GM06990 (cell line): Measurements from ENCODE around the gene ANKRD33B.
A peak's percentile ranks its signal among the peaks of the same experiment; 100 is the strongest.

Experiments
- DNase-seq: peaks from one replicate; pipeline ENCODE4 v3.0.0-alpha.2; 2011; ENCODE audit not compliant: insufficient read length; ENCODE audit errors: extremely low read depth
- H3K27me3 ChIP-seq: replicated peaks from 2 replicates; pipeline ENCODE4 v1.6.0; 2011; ENCODE audit warnings: low read length; ENCODE audit not compliant: control insufficient read depth, insufficient read depth
- H3K36me3 ChIP-seq: 2 replicates; pipeline ENCODE4 v1.5.1; 2011; ENCODE audit warnings: low read length; ENCODE audit not compliant: control insufficient read depth, insufficient read depth
- H3K4me3 ChIP-seq: replicated peaks from 2 replicates; pipeline ENCODE4 v1.5.1; 2011; ENCODE audit warnings: low read depth, mild to moderate bottlenecking, control low read depth, low read length
- TF ChIP-seq, protein P1 (sequence below): IDR thresholded peaks from 2 replicates; pipeline ENCODE4 v1.5.1; 2011; ENCODE audit warnings: low read length, control low read depth, mild to moderate bottlenecking, inconsistent platforms; ENCODE audit not compliant: insufficient read depth, poor library complexity, severe bottlenecking

The ANKRD33B gene

DNA sequence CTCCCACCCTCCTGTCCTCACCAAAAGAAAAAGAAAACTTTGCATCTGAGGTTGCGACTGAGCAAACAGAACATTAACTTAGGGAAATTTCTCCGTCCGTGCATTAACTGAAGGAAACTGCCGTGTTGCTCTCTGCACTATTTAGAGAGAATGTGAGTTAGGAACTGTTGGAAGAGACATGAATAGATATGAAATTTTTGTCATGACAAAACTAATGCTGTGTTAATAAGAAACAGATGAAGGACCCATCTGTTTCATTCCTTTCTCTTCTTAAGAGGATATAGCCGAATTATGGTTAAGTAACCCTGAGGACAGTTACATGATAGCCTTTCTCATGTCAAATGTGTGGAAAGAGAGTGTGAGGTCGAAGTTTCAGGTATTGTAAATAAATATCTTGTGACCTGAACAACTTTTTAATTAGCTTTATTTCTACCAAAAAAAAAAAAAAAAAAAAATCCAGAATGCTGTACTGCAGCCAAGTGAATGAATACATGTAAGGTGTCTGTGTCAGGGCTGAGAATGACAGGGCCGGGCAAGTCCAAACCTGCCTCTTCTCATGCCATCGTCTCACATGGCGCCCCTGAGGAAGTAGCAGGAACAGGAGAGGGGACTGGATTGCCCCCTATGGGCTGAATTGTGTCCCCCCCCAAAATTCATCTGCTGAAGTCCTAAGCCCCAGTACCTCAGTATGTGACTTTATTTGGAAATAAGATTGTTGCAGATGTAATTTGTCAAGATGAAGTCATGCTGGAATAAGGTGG is 35.6 kb upstream of the ANKRD33B start:
- no peak overlapping the region for H3K4me3 ChIP-seq
- H3K27me3 ChIP-seq, result no peaks in the 10 kb centered on the region
- no peak for DNase-seq
- no peaks in the 10 kb centered on the region for H3K36me3 ChIP-seq
- TF ChIP-seq, protein P1, sequence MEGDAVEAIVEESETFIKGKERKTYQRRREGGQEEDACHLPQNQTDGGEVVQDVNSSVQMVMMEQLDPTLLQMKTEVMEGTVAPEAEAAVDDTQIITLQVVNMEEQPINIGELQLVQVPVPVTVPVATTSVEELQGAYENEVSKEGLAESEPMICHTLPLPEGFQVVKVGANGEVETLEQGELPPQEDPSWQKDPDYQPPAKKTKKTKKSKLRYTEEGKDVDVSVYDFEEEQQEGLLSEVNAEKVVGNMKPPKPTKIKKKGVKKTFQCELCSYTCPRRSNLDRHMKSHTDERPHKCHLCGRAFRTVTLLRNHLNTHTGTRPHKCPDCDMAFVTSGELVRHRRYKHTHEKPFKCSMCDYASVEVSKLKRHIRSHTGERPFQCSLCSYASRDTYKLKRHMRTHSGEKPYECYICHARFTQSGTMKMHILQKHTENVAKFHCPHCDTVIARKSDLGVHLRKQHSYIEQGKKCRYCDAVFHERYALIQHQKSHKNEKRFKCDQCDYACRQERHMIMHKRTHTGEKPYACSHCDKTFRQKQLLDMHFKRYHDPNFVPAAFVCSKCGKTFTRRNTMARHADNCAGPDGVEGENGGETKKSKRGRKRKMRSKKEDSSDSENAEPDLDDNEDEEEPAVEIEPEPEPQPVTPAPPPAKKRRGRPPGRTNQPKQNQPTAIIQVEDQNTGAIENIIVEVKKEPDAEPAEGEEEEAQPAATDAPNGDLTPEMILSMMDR, result peak; percentile 24

DNA sequence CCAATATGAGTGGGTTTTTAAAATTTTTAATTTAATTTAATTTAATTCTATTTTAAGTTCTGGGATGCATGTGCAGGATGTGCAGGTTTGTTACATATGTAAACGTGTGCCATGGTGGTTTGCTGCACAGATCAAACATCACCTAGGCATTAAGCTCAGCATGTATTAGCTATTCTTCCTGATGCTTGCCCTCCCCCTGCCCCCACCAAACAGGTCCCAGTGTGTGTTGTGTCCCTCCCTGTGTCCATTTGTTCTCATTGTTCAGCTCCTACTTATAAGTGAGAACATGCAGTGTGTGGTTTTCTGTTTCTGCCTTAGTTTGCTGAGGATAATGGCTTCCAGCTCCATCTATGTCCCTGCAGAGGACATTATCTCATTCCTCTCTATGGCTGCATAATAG is 35.0 kb upstream of the ANKRD33B start:
- TF ChIP-seq, protein P1, result no peak
- Histone ChIP-seq H3K36me3 (no peaks in the 10 kb centered on the region), H3K4me3 (no peak overlapping the region), H3K27me3 (no peaks in the 10 kb centered on the region)
- no peak for DNase-seq

DNA sequence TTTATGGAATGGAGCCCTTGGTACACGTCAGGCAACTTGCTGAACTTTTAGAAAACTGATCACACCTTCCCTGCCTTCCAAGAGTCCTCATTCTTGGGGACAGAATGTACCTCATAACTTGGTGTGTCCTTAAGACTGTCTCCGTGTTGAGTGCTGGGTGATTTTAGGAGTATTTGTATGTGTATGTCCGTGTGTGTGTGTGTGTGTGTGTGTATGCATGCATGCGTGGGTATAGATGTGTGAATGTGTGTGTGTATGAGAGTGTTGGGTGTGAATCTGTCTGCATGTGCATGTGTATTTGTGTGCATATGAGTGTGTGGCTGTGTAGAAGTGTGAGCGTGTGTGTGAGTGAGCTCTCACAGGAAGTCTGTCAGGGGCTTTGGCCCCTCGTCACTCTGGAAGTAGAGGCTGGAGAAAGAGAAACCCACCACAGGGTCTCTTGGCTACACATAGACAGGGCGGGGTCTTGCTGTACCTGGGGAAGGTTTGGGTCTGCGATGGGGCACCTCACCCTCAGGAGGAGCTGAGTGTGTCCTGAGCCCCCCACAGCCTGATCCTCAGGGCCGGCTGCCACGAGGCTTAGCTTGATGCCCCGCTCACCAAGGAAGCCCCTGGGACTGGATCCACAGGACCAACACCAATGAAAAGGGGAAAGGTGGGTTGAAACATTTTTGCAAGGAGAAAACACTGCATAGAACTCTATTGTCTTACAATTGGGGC is 33.1 kb upstream of the ANKRD33B start:
- H3K27me3 ChIP-seq, result no peaks in the 10 kb centered on the region
- DNase-seq, result no peak
- no peak overlapping the region for H3K4me3 ChIP-seq
- H3K36me3 ChIP-seq, result no peaks in the 10 kb centered on the region
- TF ChIP-seq, protein P1, result no peak

DNA sequence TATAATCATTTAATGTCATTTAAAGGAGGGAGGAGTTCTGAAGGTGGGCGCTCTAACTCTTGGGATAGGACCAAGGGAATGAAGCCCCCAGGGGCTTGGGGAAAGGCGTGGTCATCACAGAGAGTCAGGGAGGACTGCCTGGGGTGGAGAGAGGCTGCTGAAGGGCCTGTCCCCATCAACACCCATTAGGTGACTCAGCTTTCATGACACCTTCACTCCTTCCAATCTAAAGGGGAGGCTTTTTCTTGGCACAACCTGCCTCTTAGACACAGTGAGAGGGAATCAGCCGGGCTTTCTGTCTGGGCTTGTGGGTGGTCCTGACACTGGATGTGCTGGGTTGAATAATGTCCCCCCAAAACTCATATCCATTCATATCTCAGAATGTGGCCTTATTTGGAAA is 31.4 kb upstream of the ANKRD33B start:
- TF ChIP-seq, protein P1, result no peak
- Histone ChIP-seq H3K27me3 (no peaks in the 10 kb centered on the region), H3K36me3 (no peaks in the 10 kb centered on the region), H3K4me3 (no peak overlapping the region)
- DNase-seq, result no peak

DNA sequence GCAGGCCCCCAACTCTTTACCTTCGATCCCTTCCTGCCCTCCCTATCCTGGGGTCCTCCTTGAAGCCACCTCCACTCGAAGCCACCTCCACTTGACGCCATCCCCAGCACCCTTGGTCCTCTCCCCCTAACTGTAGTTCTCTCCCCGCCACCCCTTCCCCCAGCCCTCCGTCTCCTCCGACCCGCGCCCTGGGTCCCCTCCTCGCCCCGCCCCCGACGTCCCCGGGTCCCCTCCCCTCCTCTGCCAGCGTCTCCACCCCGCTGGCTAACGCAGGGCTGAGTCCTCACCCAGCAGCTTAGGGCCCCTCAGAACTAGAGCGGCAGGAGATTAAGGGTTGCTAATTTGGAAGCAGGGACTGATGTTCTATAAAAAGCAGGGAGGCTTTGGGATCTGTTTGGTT is 30.6 kb upstream of the ANKRD33B start:
- no peak overlapping the region for H3K4me3 ChIP-seq
- no peak for DNase-seq
- TF ChIP-seq, protein P1, result no peak
- no peaks in the 10 kb centered on the region for H3K27me3 ChIP-seq
- no peaks in the 10 kb centered on the region for H3K36me3 ChIP-seq
